ENCODE data around the gene INVS.
"Not testable (repeated sequence)": the region's sequence is repeated elsewhere in the genome, so short reads cannot be mapped to it uniquely, and the experiment has no call there.

INVS gene

DNA sequence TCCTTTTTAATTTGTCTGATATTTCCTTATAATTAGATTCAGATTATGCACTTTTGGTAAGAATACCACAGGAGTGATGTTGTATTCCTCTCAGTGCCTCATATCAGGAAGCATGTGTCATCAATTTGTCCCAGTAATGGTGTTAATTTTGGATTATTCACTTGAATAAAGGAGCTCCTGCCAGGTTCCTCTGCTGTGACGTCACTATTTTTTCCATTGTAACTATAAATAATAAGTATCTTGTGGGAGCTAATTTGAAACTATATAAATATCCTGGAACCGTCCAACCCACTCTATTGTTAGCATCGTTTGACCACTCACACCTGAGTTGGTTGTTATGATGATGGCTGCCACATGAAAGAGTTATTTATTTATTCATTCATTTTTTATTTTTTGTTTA lies 107.9 kb downstream of the INVS start:
- no peak for FAIRE-seq

DNA sequence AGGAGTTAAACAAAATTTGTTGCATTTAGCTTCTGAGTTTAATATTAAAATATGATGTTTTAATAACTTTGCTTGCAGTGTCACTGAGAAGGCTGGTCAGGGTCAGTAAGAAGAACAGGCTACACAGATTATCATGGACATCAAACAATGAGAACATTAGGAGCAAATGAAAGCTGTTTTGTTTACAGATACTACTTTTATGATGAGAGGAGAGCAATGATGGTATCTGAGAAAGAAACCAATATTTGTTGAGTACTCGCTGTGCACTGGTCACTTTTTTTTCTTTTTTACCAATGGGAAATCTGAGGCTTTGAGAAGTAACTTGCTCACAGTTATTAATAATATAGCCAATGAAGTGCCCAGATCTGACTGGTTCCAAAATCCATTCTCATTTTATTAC lies 109.6 kb downstream of the INVS start:
- FAIRE-seq: no peak

DNA sequence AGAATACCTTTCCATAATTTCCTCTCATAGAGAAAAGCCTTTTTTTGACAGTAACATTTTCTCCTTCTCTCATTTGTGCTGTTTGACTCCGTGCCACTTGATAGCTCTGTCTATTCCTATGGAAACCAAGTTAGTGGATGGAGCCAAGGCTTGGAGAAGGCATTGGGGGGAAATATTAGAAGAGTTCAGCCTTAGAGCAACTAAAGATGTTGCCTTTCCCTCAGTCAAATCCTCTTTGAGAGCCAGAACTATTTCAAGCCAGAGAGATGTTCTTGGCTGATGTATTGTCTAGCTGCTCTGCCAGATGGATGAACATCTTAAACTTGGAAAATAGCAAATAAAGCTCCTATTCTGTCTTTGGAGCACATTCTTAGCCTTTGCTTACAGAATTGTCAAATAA lies 112.4 kb downstream of the INVS start:
- FAIRE-seq: no peak

DNA sequence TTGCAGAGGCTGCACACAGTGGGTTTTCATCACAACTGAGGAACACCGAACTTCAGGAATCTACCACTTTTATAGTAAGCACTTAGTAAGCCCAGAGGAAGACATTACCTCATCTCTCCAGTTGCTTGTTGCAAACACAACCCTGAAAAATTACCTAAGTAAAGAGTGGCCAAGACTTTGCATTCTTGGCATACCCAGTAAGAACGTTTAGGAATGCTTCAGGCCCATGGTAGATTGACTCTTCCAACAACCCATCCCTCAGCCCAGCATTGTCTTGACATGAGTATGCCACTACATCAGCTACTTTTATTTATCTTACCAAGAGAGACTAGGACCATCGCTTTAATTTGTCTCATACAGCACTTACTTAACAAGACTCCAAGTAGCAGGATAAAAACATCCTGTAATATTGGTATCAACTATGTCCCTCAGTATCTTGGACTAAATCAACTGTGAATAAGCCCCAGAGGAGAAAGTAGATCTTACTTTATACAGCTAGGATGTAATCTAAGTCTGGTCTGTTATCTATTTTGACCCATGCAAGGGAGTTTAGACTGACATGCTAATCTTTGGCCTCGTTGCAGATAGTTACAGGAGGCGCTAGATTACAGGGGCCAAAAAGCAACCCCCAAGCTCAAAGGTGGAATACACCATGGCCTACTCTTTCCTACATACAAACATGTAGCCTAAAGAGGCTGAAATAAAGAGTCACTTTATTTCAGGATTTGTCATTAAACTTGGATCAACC lies 114.9 kb downstream of the INVS start:
- FAIRE-seq: no peak

DNA sequence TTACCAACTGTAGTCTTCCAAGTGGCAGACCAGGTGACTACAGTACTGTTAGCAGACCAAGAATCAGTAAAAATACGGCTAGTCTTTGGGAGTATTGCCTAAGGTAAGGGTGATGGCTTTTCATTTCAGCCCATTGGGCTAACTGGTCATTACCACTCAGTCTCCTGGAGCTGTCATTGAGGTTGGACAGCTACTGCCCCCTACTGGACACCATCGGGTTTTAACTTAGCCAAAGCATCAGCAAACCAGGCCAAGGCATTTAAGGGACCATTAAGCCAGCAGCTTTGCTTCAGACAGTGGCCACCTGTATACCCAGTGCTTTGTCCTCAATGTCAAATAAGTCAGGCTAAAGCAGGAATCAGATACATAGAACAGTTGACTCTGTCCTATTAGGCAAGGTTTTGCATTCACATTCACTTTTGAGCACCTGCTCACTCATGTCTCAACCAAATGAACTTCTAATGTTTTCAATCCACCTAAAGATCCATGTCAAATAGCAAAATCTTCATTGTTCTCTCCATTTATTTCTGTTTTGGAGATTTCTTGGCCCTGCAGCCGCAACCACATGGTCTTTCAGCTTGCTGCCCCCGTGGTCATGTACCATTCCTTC lies 117.2 kb downstream of the INVS start:
- FAIRE-seq: no peak

DNA sequence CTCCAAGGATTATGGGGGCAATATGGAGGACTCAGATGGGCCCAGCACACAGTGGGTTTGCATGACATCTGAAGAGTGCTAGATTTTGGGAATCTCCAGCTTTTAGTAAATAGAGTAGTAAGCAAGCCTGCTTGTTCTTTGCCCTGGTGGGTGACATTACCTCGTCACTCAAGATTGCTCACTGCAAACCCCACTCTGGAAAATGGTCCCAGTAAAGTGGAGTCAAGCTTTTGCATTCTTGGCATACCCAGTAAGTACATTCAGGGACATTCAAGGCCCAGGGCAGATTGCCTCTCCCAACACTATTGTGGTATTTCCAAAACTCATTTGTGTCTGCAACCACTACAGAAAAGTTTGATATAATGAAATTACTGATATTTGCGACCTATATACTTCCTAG lies 118.5 kb downstream of the INVS start:
- FAIRE-seq: no peak

DNA sequence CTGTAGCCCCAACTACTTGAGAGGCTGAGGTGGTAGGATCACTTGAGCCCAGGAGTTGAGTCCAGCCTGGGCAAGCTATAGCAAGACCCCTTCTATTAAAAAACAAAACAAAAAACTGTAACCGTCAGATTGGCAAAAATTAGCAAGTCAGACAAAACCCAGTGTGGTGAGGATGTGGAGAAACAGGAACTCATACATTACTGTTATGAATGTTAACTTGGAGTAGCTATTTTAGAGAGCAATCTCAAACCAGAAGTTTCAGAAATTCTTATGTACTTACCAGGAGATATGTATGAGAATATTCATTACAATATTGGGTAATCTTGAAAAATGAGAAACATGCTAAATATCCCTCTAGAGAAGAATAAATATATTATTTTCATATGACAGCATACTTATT lies 120.3 kb downstream of the INVS start:
- no peak for FAIRE-seq

DNA sequence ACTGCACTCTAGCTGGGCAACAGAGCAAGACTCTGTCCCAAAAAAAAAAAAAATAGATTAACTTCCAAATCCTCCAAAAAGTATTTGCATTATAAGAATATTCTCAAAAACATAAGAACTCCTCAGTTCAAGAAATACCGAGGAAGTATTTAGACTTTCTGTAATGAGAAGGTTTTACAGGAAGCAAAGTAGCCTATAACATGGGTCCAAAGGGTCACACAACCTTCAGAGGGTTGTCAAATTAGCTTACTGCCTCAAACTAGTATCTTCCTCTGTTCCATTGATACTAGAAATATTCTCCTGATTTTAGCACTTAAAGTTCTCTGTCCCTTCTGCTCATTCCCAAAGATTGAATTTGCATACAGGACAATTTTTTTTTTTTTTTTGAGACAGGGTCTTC lies 121.9 kb downstream of the INVS start:
- FAIRE-seq: no peak

DNA sequence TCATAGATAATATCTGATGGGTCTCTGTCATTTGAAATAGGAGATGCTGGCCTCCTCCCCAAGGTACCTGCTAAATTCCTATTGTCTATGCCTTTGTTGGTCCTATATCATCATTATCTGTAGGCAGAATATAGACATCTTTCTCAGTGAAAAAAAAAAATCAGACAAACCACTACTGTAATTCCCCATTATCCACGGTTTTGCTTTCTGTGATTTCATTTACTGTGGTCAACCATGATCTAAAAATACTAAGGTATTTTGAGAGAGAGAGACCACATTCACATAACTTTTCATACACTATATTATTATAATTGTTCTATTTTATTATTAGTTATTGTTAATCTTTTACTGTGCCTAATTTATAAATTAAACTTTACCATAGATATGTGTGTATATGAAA lies 122.5 kb downstream of the INVS start:
- FAIRE-seq: no peak

DNA sequence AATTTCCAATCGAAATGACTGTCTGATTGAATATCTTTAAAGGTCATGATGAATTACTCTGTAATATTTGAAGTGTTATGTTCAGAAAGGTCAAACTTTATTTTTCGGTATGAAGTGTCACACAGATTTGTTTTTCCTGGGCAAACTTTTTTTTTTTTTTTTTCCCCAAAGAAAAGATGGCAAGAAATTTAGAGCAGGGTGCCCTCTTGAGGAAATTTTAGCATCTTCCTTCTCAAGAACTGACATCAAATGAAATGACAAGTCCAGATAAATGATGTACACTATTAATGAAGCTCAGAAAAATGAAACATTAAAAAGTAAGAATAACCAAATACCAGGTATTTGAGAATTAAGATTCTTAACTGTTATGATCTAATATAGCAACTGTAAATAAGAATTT lies 123.6 kb downstream of the INVS start:
- FAIRE-seq: peak; percentile 97

DNA sequence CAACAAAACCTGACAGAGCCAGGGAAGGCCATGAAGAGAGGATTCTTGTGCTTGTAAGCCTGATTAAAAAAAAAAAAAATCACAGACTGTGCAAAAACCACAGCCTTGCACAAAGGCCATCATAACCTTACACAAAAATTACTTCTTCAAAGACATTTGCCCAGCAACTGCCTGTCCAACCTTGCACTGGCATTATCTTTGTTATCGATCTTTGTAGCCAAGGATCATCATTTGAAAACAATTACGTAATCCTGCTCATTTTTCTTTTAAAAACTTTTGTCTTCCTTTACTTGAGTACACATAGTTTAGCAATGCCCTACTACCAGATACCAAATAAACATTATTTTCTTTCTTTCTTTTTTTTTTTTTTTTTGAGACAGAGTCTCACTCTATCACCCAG lies 128.6 kb downstream of the INVS start:
- FAIRE-seq: no peak

DNA sequence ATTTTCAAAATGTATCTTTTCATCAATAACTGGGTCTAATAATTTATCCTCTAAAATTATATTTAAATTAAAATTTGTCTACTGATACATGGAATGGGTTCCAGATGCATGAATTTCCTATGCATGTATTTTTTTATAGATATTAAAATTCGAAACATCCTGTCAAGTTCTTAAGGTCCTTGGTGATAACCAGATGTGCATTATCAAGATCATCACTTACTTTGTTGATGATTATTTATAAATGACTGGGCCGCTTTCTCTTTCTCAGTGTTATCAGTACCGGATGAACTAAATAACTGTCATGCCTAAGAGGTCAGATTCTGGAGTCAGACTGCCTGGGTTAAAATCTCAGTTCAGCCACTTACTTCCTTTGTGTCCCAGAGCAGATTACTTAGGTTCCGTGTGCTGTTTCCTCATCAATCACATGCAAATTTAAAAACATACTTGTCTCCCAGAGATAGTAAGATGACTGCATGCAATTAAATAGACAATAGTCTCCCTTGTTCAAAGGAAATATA lies 129.4 kb downstream of the INVS start:
- no peak for FAIRE-seq

DNA sequence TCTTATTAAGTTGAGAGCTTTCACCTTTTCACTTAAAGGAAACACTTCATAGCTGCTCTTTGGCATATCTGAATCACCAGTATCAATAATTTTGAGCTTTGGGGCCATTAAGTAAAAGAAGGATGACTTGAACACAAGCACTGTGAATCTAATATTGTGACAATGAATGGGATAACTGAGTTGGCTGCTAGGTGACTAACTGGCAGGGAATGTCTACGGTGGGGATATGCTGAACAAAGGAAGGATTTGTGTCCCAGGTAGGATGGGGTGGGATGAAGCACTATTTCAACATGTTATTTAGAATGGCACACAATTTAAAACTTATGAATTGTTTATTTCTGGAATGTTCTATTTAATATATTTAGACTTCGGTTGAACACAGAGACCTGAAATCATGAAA lies 130.1 kb downstream of the INVS start:
- no peak for FAIRE-seq

DNA sequence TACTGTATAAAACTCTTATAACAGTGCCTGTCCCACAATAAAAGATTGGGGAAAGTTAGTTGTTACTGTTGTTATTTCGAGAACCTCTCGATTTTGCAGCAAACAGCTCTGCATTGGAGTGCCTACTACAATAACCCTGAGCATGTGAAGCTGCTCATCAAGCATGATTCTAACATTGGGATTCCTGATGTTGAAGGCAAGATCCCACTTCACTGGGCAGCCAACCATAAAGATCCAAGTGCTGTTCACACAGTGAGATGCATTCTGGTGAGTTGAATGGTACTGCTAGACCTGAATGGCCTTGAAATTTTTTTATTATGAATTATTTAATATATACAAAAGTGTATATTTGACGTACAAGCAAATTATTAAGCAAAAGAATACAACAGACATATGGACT lies 130.5 kb downstream of the INVS start:
- FAIRE-seq: no peak

DNA sequence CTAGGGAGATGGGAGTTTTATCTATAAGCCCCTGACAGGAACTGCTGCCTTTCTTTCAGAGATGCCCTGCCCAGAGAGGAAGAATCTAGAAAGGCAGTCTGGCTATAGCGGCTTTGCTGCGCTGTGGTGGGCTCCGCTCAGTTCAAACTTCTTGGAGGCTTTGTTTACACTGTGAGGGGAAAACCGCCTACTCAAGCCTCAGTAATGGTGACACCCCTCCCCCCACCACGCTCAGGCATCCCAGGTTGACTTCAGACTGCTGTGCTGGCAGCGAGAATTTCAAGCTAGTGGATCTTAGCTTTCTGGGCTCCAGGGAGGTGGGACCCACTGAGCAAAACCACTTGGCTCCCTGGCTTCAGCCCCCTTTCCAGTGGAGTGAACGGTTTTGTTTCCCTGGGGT lies 137.9 kb downstream of the INVS start:
- not testable (repeated sequence) for FAIRE-seq

DNA sequence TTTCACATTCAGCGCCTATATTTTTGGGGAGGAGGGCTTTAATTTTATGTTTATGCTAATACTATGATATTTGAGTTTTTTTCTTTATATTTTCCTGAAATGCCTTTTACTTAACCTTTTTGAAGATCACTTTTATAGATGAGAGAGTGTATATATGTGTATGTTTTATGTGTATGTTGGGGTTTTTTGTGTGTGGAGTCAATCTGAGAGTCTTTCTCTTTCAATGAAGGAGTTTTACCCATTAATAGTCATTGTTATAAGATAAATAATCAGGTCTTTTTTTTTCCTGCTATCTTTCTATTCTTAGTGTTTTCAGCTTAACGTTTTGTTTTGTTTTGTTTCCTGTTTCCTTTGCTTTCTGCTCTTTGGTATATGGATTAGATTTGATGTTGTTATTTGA lies 141.5 kb downstream of the INVS start:
- no peak for FAIRE-seq

DNA sequence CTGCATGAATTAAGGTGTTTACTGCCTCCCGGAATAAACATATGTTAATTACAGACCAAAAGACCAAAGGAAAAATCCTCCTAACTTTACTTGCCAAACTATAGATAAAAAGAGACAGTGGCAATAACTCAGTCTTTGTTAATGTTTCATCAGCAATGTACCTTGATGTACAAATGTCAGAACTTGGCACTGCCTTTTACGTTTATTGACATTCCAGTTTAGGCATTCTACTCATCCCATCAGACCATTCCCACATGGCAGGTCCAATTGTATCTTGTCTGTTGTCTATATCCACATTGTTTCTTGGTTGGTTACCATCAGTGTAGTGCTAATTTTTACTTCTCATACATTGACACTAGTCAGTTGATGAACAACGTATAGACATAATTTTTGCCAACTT lies 168.2 kb downstream of the INVS start:
- no peak for FAIRE-seq

DNA sequence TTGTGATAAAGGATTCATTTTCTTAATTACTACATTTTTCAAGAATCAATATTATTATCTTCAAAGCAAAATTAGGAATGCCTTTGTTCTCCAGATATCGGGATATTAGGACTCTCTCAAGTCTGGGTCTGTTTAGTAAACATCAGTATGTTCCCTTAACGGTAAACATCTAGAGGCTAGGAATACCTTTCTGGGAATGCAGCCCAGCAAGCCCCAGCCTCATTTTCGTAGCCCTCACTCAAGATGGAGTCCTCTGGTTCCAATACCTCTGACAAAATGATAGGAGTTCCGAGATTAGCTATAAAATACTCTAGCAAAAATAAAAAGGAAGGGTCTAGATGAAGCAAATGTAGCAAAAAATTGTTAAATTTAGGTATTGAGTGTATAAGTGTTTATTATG lies 169.2 kb downstream of the INVS start:
- no peak for FAIRE-seq

DNA sequence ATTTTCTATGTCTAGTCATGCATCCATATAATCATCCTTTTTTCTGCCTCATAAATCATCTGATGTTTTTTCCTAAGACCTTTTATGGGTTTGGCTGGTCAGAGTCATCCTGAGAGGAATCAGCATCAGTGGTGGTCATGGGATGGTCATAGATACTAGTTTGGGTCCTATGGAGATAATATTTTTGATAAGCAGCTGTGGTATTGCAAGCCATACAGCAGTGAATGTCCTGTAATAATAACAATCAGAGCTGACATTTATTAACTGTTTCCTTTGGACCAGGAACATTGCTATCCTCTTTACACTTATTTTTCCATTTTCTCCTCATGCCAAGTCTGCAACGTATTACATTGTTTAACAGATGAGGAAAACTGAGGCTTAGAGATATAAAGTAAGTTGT lies 170.6 kb downstream of the INVS start:
- FAIRE-seq: no peak

DNA sequence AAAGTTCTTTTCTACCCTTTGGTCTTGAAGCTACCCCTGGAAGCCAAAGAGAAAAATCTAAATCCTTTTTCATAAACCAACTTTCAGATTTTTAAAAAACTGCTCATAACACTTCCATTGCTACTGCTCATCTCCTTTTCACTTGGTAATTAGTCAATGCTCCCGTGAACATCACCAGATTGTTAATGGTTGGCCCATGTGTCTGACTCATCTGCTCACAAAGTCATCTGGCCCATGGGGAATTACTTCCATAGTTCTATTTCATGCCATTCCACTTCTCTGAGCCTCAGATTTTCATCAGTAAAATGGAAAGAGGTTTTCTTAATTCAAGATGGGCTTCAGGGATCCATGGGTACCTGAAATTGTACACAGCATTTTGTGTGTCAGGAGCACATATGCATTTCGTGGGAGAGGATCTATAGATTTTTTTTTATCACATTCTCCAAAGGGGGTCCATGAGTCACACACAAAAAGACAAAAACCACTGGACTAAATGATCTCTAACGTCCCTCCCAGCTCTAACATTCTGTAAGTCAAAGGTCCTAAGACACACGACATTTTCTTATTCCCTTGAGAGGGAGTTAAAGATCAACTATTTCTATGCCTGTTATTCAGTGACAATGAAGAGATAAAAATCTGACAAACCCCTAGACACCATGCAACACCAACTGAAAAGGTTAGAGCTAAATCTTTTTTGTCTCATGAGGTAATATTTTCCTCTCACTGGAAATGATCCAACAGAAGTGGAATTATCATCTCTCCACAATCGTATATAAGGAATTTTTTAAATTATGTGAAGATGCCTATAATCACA lies 178.3 kb downstream of the INVS start:
- no peak for FAIRE-seq

DNA sequence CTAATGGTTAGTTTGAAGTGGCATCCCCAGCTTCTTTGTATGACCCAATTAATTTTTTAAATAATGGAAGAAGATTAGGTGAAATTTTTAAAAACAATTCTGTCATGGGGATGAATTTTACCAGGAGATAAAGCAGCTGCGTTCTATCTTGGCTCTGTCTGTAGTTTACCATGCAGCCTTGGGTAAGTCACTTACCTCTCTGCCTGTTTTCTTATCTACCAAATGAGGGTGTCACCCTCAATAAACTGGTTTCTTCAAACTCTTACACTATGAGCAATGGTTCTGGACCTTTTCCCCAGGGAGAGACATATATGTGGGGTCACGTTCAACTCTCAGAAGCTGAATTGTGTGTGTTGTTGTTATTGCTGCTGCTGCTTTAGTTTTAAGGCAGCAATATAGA lies 182.0 kb downstream of the INVS start:
- FAIRE-seq: no peak

DNA sequence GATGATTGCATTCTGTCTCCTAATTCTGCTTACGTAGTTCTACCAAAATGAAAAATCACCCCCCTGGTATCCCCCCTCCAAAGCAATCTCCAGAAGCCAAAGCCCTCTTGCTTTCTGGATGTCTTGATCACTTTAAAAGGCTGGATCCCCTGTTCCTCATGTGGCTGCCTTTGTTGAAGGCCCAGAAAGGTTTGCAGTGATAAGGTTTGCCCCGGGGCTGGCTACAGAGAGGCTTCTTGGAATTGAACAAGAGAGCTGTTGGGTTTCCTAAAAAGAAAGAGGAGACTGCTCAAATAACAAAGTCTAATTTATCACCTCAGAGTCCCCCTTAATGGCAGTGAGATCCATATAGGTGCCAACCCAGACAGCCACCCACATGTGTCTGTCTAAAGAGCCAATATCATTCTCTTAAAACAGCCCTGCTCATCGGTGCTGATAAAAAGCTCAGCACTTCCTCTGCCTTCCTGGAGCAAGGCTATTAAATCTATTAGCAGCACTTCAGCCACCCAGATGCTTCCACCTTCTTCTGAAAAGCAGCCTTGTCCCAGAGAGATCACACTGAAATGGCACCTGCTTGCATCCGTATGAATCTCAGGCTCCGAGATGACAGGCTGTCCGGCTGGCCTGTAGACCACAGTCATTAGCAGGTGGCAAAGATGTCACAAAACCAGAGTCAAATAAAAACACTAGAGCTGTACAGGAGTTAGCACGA lies 182.8 kb downstream of the INVS start:
- no peak for FAIRE-seq

DNA sequence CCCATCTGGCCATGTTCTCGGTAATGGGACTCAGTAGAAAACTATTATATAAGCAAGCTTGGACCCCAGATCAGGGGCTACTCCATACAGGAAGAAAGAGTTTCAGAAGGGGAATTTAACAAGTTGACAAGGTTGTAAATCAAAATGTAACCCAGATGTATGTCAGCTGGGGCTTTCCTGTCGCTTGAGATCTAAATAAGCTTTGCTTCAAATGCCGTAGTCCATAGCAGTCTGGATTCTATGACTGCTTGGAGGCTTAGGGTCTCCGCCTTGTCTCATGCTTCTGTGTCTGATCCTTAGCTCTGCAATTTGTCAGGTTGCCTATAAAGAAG lies 183.3 kb downstream of the INVS start:
- FAIRE-seq: no peak

DNA sequence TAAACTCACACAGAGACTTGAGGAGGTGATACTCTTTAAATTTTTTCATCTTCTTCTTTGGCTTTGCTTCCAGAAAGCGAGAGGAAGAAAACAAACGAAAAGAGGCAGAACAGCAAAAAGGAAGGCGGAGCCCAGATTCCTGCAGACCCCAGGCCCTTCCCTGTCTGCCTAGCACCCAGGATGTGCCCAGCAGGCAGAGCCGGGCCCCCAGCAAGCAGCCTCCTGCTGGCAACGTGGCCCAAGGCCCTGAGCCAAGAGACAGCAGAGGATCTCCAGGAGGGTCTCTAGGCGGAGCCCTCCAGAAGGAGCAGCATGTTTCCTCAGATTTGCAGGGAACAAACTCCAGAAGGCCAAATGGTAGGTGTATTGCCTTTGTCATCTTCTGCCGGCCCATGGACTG lies 185.2 kb downstream of the INVS start:
- no peak for FAIRE-seq
